NCI-H2171 (cell line): Measurements from ENCODE around the gene EMSY.

Source experiments
- DNase-seq: peaks from one replicate; lab custom pipeline; 2025; lab: John Stamatoyannopoulos, UW

Gene EMSY

GRCh38 chr11:76597533-76598425 is 153.0 kb downstream of the EMSY start:
- DNase-seq = no peak

GRCh38 chr11:76598426-76598839 is 153.6 kb downstream of the EMSY start:
- no peak for DNase-seq

- DNase-seq = no peak
Observed at GRCh38 chr11:76599041-76600013, 154.5 kb downstream of the EMSY start.

- no peak for DNase-seq
Observed at GRCh38 chr11:76600124-76600655, 155.4 kb downstream of the EMSY start.

- no peak for DNase-seq
Observed at GRCh38 chr11:76601272-76601671, 156.5 kb downstream of the EMSY start.

GRCh38 chr11:76601724-76602123 is 156.9 kb downstream of the EMSY start:
- DNase-seq = no peak

GRCh38 chr11:76602431-76602861 is 157.6 kb downstream of the EMSY start:
- DNase-seq = no peak
